OCI-LY7 (cell line): ENCODE measurements around the gene COL2A1. TPM values are rescaled to one million over a fixed set of nuclear protein-coding genes. Genes with fewer than 3 reads are reported as not detected.

Experiments
- BruUV-seq: library from RNA; stranded (reverse); fragments of 400-500 nt; replicated peaks from 2 replicates; lab custom pipeline; 2021; lab: Mats Ljungman, UMichigan
- CTCF ChIA-PET: fragments of 300-600 bp; sonication (Branson Sonifier 250); formaldehyde crosslinking; loops from one replicate; lab custom pipeline; 2022; ENCODE audit warnings: antibody characterized with exemption; ENCODE audit not compliant: unreplicated experiment; lab: Charles Lee
- POLR2A ChIA-PET: fragments of 300-600 bp; sonication (Branson Sonifier 250); formaldehyde crosslinking; loops from one replicate; lab custom pipeline; 2022; ENCODE audit warnings: antibody characterized with exemption; lab: Charles Lee
- DNase-seq: peaks from one replicate; pipeline ENCODE4 v3.0.0-alpha.2; 2015; ENCODE audit warnings: low spot score
- H2AFZ ChIP-seq: fragments of 200-600 bp; sonication (generic), shearing (Covaris generic); 2 replicates; pipeline ENCODE4 v1.6.1; 2014; ENCODE audit warnings: mild to moderate bottlenecking, antibody characterized with exemption, low read length, moderate library complexity
- H3K27ac ChIP-seq: fragments of 200-600 bp; sonication (generic); 2 replicates; pipeline ENCODE4 v1.5.1; 2014; ENCODE audit warnings: mixed run types, low read depth, mild to moderate bottlenecking, moderate library complexity, low read length, inconsistent platforms; ENCODE audit not compliant: poor library complexity, severe bottlenecking
- H3K36me3 ChIP-seq: fragments of 200-600 bp; sonication (generic); 2 replicates; pipeline ENCODE4 v1.6.1; 2014; ENCODE audit warnings: mild to moderate bottlenecking, antibody characterized with exemption, low read length, moderate library complexity, mixed read lengths; ENCODE audit not compliant: insufficient read depth
- H3K4me1 ChIP-seq: fragments of 200-600 bp; sonication (generic); 2 replicates; pipeline ENCODE4 v1.5.1; 2014; ENCODE audit warnings: mild to moderate bottlenecking, low read length; ENCODE audit not compliant: insufficient read depth, poor library complexity, severe bottlenecking
- H3K4me2 ChIP-seq: fragments of 200-600 bp; sonication (generic); 2 replicates; pipeline ENCODE4 v1.6.1; 2014; ENCODE audit warnings: mild to moderate bottlenecking, low read length
- H3K4me3 ChIP-seq: fragments of 200-600 bp; sonication (generic); 2 replicates; pipeline ENCODE4 v1.5.1; 2014; ENCODE audit warnings: mild to moderate bottlenecking, low read depth, low read length; ENCODE audit not compliant: poor library complexity, severe bottlenecking
- H3K79me2 ChIP-seq: fragments of 200-600 bp; sonication (generic); 2 replicates; pipeline ENCODE4 v1.6.1; 2016; ENCODE audit warnings: low read depth, mild to moderate bottlenecking, low read length, moderate library complexity, mixed read lengths; ENCODE audit not compliant: insufficient read depth
- H3K9me2 ChIP-seq: fragments of 200-600 bp; sonication (generic); 2 replicates; pipeline ENCODE4 v1.6.1; 2016; ENCODE audit warnings: mild to moderate bottlenecking, low read length, mixed read lengths; ENCODE audit not compliant: insufficient read depth
- H3K9me3 ChIP-seq: fragments of 200-600 bp; sonication (generic); 2 replicates; pipeline ENCODE4 v1.6.1; 2014; ENCODE audit warnings: mild to moderate bottlenecking, mixed run types, low read length, mixed read lengths
- H4K20me1 ChIP-seq: fragments of 200-600 bp; sonication (generic); 2 replicates; pipeline ENCODE4 v1.6.1; 2014; ENCODE audit warnings: mild to moderate bottlenecking, antibody characterized with exemption, low read length, moderate library complexity, mixed read lengths; ENCODE audit not compliant: insufficient read depth
- EZH2phosphoT487 ChIP-seq: fragments of 200-600 bp; sonication (generic); IDR thresholded peaks from 2 replicates; pipeline ENCODE4 v1.6.1; 2018; ENCODE audit warnings: low read depth, borderline replicate concordance, mild to moderate bottlenecking, mixed run types, antibody characterized with exemption, low read length, moderate library complexity, mixed read lengths
- intact Hi-C: fragments of 100-400 bp; cut with micrococcal nuclease; formaldehyde crosslinking; loops from one replicate; pipeline ENCODE4 v1.10.0; 2022; ENCODE audit not compliant: unreplicated experiment
- total RNA-seq, 2 experiments: library from RNA; depleted of rRNA in 1 of 2; stranded (reverse); fragments of >200 nt in 1 of 2; shearing (Covaris generic) in 1 of 2; gene quantifications; 2 replicates each; pipeline ENCODE4 v1.2.3, GENCODE V29; 2014 to 2022
- TF ChIP-seq, protein P1 (sequence below): fragments of 200-600 bp; sonication (generic); conservative IDR thresholded peaks from 2 replicates; pipeline ENCODE4 v1.5.1; 2014; ENCODE audit warnings: mild to moderate bottlenecking, antibody characterized with exemption, low read length, moderate library complexity, mixed read lengths

COL2A1 gene
- total RNA-seq, 2 experiments from 2014 or later = 0.08 TPM; not detected in 1

DNA sequence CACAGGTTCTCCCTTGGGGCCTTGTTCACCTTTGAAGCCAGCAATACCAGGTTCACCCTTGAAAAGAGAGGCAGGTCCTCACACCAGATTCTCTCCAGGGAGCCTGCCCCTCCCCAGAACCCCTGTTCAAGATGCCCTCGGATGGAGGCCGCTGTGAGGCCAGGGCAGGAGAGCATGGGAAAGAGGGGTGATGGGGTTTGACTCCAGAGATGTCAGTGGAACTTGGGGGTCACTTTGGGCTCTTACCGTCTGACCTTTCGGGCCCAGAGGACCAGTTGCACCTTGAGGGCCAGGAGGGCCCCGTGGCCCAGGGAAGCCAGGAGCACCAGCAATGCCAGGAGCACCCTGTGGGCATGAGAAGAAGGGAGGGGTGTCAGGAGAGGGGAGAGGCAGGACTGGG is 17.4 kb downstream of the COL2A1 start:
- Histone ChIP-seq H4K20me1 (no peaks in the 10 kb centered on the region), H3K27ac (no peak overlapping the region), H3K36me3 (no peaks in the 10 kb centered on the region), H3K4me1 (peaks cover 24% of the 10 kb centered on the region), H3K79me2 (no peaks in the 10 kb centered on the region), H2AFZ (no peak overlapping the region), H3K4me2 (no peak overlapping the region), H3K9me3 (no peaks in the 10 kb centered on the region), H3K9me2 (no peaks in the 10 kb centered on the region), H3K4me3 (no peak overlapping the region)
- DNase-seq = no peak
- intact Hi-C loops = no loop called here
- BruUV-seq = no TSS peak
- TF ChIP-seq, protein P1, sequence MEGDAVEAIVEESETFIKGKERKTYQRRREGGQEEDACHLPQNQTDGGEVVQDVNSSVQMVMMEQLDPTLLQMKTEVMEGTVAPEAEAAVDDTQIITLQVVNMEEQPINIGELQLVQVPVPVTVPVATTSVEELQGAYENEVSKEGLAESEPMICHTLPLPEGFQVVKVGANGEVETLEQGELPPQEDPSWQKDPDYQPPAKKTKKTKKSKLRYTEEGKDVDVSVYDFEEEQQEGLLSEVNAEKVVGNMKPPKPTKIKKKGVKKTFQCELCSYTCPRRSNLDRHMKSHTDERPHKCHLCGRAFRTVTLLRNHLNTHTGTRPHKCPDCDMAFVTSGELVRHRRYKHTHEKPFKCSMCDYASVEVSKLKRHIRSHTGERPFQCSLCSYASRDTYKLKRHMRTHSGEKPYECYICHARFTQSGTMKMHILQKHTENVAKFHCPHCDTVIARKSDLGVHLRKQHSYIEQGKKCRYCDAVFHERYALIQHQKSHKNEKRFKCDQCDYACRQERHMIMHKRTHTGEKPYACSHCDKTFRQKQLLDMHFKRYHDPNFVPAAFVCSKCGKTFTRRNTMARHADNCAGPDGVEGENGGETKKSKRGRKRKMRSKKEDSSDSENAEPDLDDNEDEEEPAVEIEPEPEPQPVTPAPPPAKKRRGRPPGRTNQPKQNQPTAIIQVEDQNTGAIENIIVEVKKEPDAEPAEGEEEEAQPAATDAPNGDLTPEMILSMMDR = no peak
- TF ChIP-seq EZH2phosphoT487 = no peak
- ChIA-PET POLR2A (interaction anchor here (0.6 to 0.7 kb wide), 2 partner anchors 33 to 190 kb away, joined by 3 to 4 read pairs; no protein-coding TSS in a partner anchor), CTCF (no interaction called here)

DNA sequence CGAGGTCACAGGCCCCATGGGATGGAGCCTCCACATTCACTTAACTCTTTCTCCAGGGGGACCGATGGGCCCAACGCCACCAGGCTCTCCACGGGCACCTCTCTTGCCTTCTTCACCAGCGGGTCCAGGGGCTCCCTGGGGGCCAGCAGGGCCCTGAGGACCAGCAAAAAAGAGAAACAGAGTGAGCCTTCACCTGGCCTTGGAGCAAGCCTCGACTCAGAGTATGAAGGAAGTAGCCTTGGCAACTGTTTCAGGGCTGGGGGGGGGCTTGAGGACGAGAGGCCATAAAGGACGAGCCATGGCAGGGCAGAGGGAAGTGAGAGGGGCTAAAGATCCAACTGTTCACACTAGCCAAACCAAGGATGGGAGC is 18.0 kb downstream of the COL2A1 start:
- intact Hi-C loops = no loop called here

More for the DNA sequence above, 18.0 kb downstream of the COL2A1 start:
- no peak overlapping the region for H3K4me3 ChIP-seq
- CTCF ChIA-PET = no interaction called here
- no peaks in the 10 kb centered on the region for H3K79me2 ChIP-seq
- no peak overlapping the region for H3K27ac ChIP-seq
- no TSS peak for BruUV-seq
- no peaks in the 10 kb centered on the region for H4K20me1 ChIP-seq
- peaks cover 23% of the 10 kb centered on the region for H3K4me1 ChIP-seq
- no peaks in the 10 kb centered on the region for H3K9me2 ChIP-seq
- TF ChIP-seq, protein P1 = no peak
- TF ChIP-seq EZH2phosphoT487 = no peak
- no peak for DNase-seq
- no peak overlapping the region for H3K4me2 ChIP-seq
- POLR2A ChIA-PET = interaction anchor here (0.6 to 0.7 kb wide), 3 partner anchors 34 to 191 kb away, joined by 3 to 4 read pairs (median 3); no protein-coding TSS in a partner anchor
- no peaks in the 10 kb centered on the region for H3K9me3 ChIP-seq
- H3K36me3 ChIP-seq = no peaks in the 10 kb centered on the region
- H2AFZ ChIP-seq = no peak overlapping the region
